Measurements from ENCODE around the gene CYP2W1.

DNA sequence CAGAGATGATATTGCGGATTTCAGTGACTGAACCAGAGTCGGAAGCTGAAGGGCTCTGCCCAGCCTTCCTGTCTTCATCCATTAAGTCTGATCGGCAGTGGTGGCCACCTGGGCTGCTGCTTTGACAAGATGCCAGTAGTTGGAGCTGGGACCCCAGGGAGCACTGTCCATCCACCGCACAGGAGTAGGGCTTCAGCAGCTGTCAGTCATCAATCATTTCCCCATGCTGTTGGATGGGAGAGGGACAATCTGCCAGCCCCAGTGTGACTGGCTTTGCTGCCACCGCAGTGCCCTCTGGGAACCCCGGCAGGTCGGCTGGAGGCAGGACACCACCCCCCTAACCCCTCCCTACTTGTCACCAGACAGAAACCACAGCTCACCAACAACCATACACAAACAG is 38.4 kb downstream of the CYP2W1 start:
- TF ChIP-seq POLR2AphosphoS5 (IDR thresholded peaks at IDR 0.05; ENCODE audit: borderline replicate concordance, low read depth, low read length) (no peak), EZH2 (IDR thresholded peaks at IDR 0.05) (no peak), FOXP2 (optimal IDR thresholded peaks at IDR 0.05; ENCODE audit: control extremely low read depth, extremely low read length, insufficient read depth) (no peak)

All from SK-N-MC (cell line).